Type B pancreatic cell (in vitro differentiated cells): ENCODE data around the gene ZNF22. TPM values are rescaled to one million over a fixed set of nuclear protein-coding genes. Genes with fewer than 3 reads are reported as not detected.

Experiments
- DNase-seq: peaks from one replicate; pipeline ENCODE4 v3.0.0; 2021; ENCODE audit warnings: mixed read lengths; ENCODE audit not compliant: unreplicated experiment; ENCODE audit errors: extremely low spot score
- H3K27ac Mint-ChIP-seq: 2 replicates; pipeline ENCODE4 v1.8.0; 2021; ENCODE audit warnings: mild to moderate bottlenecking, mixed read lengths
- H3K27me3 Mint-ChIP-seq: 2 replicates; pipeline ENCODE4 v1.8.0; 2021; ENCODE audit warnings: mixed read lengths
- H3K36me3 Mint-ChIP-seq: 2 replicates; pipeline ENCODE4 v1.8.0; 2021; ENCODE audit warnings: mixed read lengths
- H3K4me1 Mint-ChIP-seq: one replicate; pipeline ENCODE4 v1.8.0; 2021; ENCODE audit warnings: mixed read lengths; ENCODE audit not compliant: unreplicated experiment
- H3K4me3 Mint-ChIP-seq: 2 replicates; pipeline ENCODE4 v1.8.0; 2021; ENCODE audit warnings: mild to moderate bottlenecking, mixed read lengths
- H3K9me3 Mint-ChIP-seq: 2 replicates; pipeline ENCODE4 v1.8.0; 2021; ENCODE audit warnings: mixed read lengths
- CTCF ChIP-seq: fragments of 200-600 bp; sonication (generic); conservative IDR thresholded peaks from 2 replicates; pipeline ENCODE4 v1.5.0; 2021; ENCODE audit warnings: antibody characterized with exemption, mild to moderate bottlenecking
- total RNA-seq: library from RNA; stranded (reverse); gene quantifications from 2 replicates; pipeline ENCODE4 v1.2.1, GENCODE V29; 2021; ENCODE audit warnings: low replicate concordance

Gene ZNF22
- total RNA-seq, 1 donor from 2014 or later = 39.0 TPM

GRCh38 chr10:44966816-44967509 lies 33.8 kb upstream of the ZNF22 start:
- H3K9me3 Mint-ChIP-seq = no peaks in the 10 kb centered on the region
- H3K27ac Mint-ChIP-seq = no peak overlapping the region
- no peaks in the 10 kb centered on the region for H3K27me3 Mint-ChIP-seq
- DNase-seq = no peak
- peaks cover 16% of the 10 kb centered on the region for H3K36me3 Mint-ChIP-seq
- H3K4me3 Mint-ChIP-seq = no peak overlapping the region
- peaks cover 53% of the 10 kb centered on the region for H3K4me1 Mint-ChIP-seq
- TF ChIP-seq CTCF = peak; percentile 66

- Mint-ChIP-seq H3K27me3 (no peaks in the 10 kb centered on the region), H3K9me3 (no peaks in the 10 kb centered on the region), H3K4me3 (no peak overlapping the region), H3K4me1 (peaks cover 46% of the 10 kb centered on the region), H3K27ac (peak overlapping the region; percentile 18), H3K36me3 (peaks cover 19% of the 10 kb centered on the region)
- TF ChIP-seq CTCF = no peak
- DNase-seq = no peak
These were observed 33.1 kb upstream of the ZNF22 start for GRCh38 chr10:44967616-44968015.

GRCh38 chr10:44968091-44968490 lies 32.6 kb upstream of the ZNF22 start:
- no peak overlapping the region for H3K4me3 Mint-ChIP-seq
- H3K27ac Mint-ChIP-seq = peak overlapping the region; percentile 18
- H3K36me3 Mint-ChIP-seq = peaks cover 19% of the 10 kb centered on the region
- DNase-seq = no peak
- TF ChIP-seq CTCF = no peak
- peaks cover 41% of the 10 kb centered on the region for H3K4me1 Mint-ChIP-seq
- no peaks in the 10 kb centered on the region for H3K9me3 Mint-ChIP-seq
- H3K27me3 Mint-ChIP-seq = no peaks in the 10 kb centered on the region

- H3K9me3 Mint-ChIP-seq = no peaks in the 10 kb centered on the region
- H3K36me3 Mint-ChIP-seq = peaks cover 19% of the 10 kb centered on the region
- H3K4me3 Mint-ChIP-seq = no peak overlapping the region
- H3K27ac Mint-ChIP-seq = no peak overlapping the region
- H3K27me3 Mint-ChIP-seq = no peaks in the 10 kb centered on the region
- no peak for DNase-seq
- TF ChIP-seq CTCF = no peak
- peaks cover 36% of the 10 kb centered on the region for H3K4me1 Mint-ChIP-seq
These were observed 32.0 kb upstream of the ZNF22 start for GRCh38 chr10:44968500-44969400.

- peaks cover 24% of the 10 kb centered on the region for H3K4me1 Mint-ChIP-seq
- no peaks in the 10 kb centered on the region for H3K9me3 Mint-ChIP-seq
- no peaks in the 10 kb centered on the region for H3K27me3 Mint-ChIP-seq
- peaks cover 19% of the 10 kb centered on the region for H3K36me3 Mint-ChIP-seq
- TF ChIP-seq CTCF = no peak
- no peak for DNase-seq
- H3K27ac Mint-ChIP-seq = no peak overlapping the region
- H3K4me3 Mint-ChIP-seq = no peak overlapping the region
These were observed 30.9 kb upstream of the ZNF22 start for GRCh38 chr10:44969854-44970253.
